DOHH2 (cell line): ENCODE measurements around the gene CD68.

Source experiments
- H3F3A ChIP-seq: fragments of 200-600 bp; sonication (generic), shearing (Covaris generic); 2 replicates; pipeline ENCODE4 v1.6.0; 2016; ENCODE audit warnings: antibody characterized with exemption, mild to moderate bottlenecking; ENCODE audit not compliant: control insufficient read depth, insufficient read depth
- H3K27ac ChIP-seq: fragments of 200-600 bp; sonication (generic); 2 replicates; pipeline ENCODE4 v1.5.1; 2014; ENCODE audit warnings: low read depth, mild to moderate bottlenecking, low read length, moderate library complexity
- H3K27me3 ChIP-seq: fragments of 200-600 bp; sonication (generic); 2 replicates; pipeline ENCODE4 v1.6.1; 2014; ENCODE audit warnings: mild to moderate bottlenecking, low read length, mixed read lengths; ENCODE audit not compliant: control insufficient read depth
- H3K36me3 ChIP-seq: fragments of 200-600 bp; sonication (generic); 2 replicates; pipeline ENCODE4 v1.6.1; 2014; ENCODE audit warnings: mild to moderate bottlenecking, low read length, moderate library complexity, mixed read lengths; ENCODE audit not compliant: control insufficient read depth
- H3K4me1 ChIP-seq: fragments of 200-600 bp; sonication (generic); 2 replicates; pipeline ENCODE4 v1.6.1; 2014; ENCODE audit warnings: mild to moderate bottlenecking, low read length, mixed read lengths; ENCODE audit not compliant: control insufficient read depth
- H3K4me2 ChIP-seq: fragments of 200-600 bp; sonication (generic); 2 replicates; pipeline ENCODE4 v1.6.0; 2014; ENCODE audit warnings: mild to moderate bottlenecking, low read length, moderate library complexity
- H3K4me3 ChIP-seq: fragments of 200-600 bp; sonication (generic); 2 replicates; pipeline ENCODE4 v1.5.1; 2014; ENCODE audit warnings: mild to moderate bottlenecking, low read length, mixed read lengths
- H3K79me2 ChIP-seq: fragments of 200-600 bp; sonication (generic); 2 replicates; pipeline ENCODE4 v1.6.1; 2014; ENCODE audit warnings: mild to moderate bottlenecking, low read length, mixed read lengths; ENCODE audit not compliant: control insufficient read depth
- H3K9me2 ChIP-seq: fragments of 200-600 bp; sonication (generic); replicated peaks from 2 replicates; pipeline ENCODE4 v1.6.1; 2014; ENCODE audit warnings: mild to moderate bottlenecking, low read length, mixed read lengths; ENCODE audit not compliant: control insufficient read depth
- H3K9me3 ChIP-seq: fragments of 200-600 bp; sonication (generic); 2 replicates; pipeline ENCODE4 v1.6.1; 2014; ENCODE audit warnings: antibody characterized with exemption, low read length, mixed read lengths; ENCODE audit not compliant: control insufficient read depth, insufficient read depth
- H4K20me1 ChIP-seq: fragments of 200-600 bp; sonication (generic); 2 replicates; pipeline ENCODE4 v1.6.0; 2014; ENCODE audit warnings: low read depth, mild to moderate bottlenecking, antibody characterized with exemption, low read length, moderate library complexity; ENCODE audit not compliant: control insufficient read depth, insufficient read depth
- CTCF ChIP-seq: fragments of 200-600 bp; sonication (generic); IDR thresholded peaks from one replicate; pipeline ENCODE4 v1.5.1; 2014; ENCODE audit warnings: antibody characterized with exemption, mild to moderate bottlenecking, low read depth, low read length; ENCODE audit not compliant: poor library complexity, severe bottlenecking
- EZH2phosphoT487 ChIP-seq: fragments of 200-600 bp; sonication (generic); IDR thresholded peaks from 2 replicates; pipeline ENCODE4 v1.6.1; 2017; ENCODE audit warnings: borderline replicate concordance, mild to moderate bottlenecking, antibody characterized with exemption, low read length, moderate library complexity, mixed read lengths

Gene CD68

GRCh38 chr17:7627250-7628121 lies 48.0 kb downstream of the CD68 start, which contains the start of gene SAT2:
TSS of gene SAT2 (minus strand) at chr17:7627821. CDS start at chr17:7627635, 186 bp downstream.
- peak within 1 kb of the TSS; percentile 91 for H3K4me2 ChIP-seq
- TF ChIP-seq EZH2phosphoT487: no peak
- no peak for TF ChIP-seq CTCF
- H4K20me1 ChIP-seq: no peaks in the 10 kb centered on the region
- H3F3A ChIP-seq: no peaks in the 10 kb centered on the region
- no peaks in the 10 kb centered on the region for H3K79me2 ChIP-seq
- H3K4me3 ChIP-seq: peak within 1 kb of the TSS; percentile 95
- H3K36me3 ChIP-seq: no peaks in the 10 kb centered on the region
- H3K27me3 ChIP-seq: no peaks in the 10 kb centered on the region
- H3K27ac ChIP-seq: no peak within 1 kb of the TSS
- no peaks in the 10 kb centered on the region; the same call in 1 of the 2 replicates for H3K4me1 ChIP-seq
- no peaks in the 10 kb centered on the region for H3K9me2 ChIP-seq
- H3K9me3 ChIP-seq: no peaks in the 10 kb centered on the region

GRCh38 chr17:7629939-7630571 lies 50.6 kb downstream of the CD68 start, which contains the start of gene SHBG:
TSS of gene SHBG (plus strand) at chr17:7630135. CDS start at chr17:7630173, 38 bp downstream.
- H3K36me3 ChIP-seq: no peaks in the 10 kb centered on the region
- no peaks in the 10 kb centered on the region; the same call in 1 of the 2 replicates for H3K27me3 ChIP-seq
- H4K20me1 ChIP-seq: no peaks in the 10 kb centered on the region
- H3K4me1 ChIP-seq: no peaks in the 10 kb centered on the region; the same call in 1 of the 2 replicates
- no peak within 1 kb of the TSS for H3K4me3 ChIP-seq
- H3K79me2 ChIP-seq: no peaks in the 10 kb centered on the region
- H3K4me2 ChIP-seq: no peak within 1 kb of the TSS
- H3K9me2 ChIP-seq: no peaks in the 10 kb centered on the region
- H3K9me3 ChIP-seq: no peaks in the 10 kb centered on the region
- H3F3A ChIP-seq: no peaks in the 10 kb centered on the region
- no peak for TF ChIP-seq EZH2phosphoT487
- TF ChIP-seq CTCF: no peak
- H3K27ac ChIP-seq: no peak within 1 kb of the TSS
